GM12872 (cell line): Measurements from ENCODE around the gene ZNF732.

Experiments used
- CTCF ChIP-seq: IDR thresholded peaks from 3 replicates; pipeline ENCODE4 v1.5.1; 2011; ENCODE audit warnings: low read depth, mild to moderate bottlenecking, low read length, moderate library complexity; ENCODE audit not compliant: insufficient read depth

Gene ZNF732

GRCh38 chr4:252065-252601 is 53.1 kb downstream of the ZNF732 start:
- TF ChIP-seq CTCF, result no peak

- TF ChIP-seq CTCF, result peak; percentile 53
Measured at GRCh38 chr4:244471-244870, 60.8 kb downstream of the ZNF732 start.

GRCh38 chr4:243426-243825 is 61.8 kb downstream of the ZNF732 start:
- no peak for TF ChIP-seq CTCF

- peak; percentile 66 for TF ChIP-seq CTCF
Measured at GRCh38 chr4:242121-242848, 63.0 kb downstream of the ZNF732 start.

- TF ChIP-seq CTCF, result no peak
Measured at GRCh38 chr4:236028-236427, 69.2 kb downstream of the ZNF732 start.

GRCh38 chr4:234178-234577 is 71.1 kb downstream of the ZNF732 start:
- no peak for TF ChIP-seq CTCF

GRCh38 chr4:223913-224497 is 81.3 kb downstream of the ZNF732 start:
- no peak for TF ChIP-seq CTCF
